IMR-90 (cell line): ENCODE results near the gene ZNF853. TPM values are rescaled to one million over a fixed set of nuclear protein-coding genes. Genes with fewer than 3 reads are reported as not detected.

Experiments
- CTCF ChIP-seq: conservative IDR thresholded peaks from 2 replicates; pipeline ENCODE4 v1.5.1; 2012; ENCODE audit warnings: mild to moderate bottlenecking, low read depth, low read length, improper control_type of control experiment
- polyA plus RNA-seq, 3 experiments: library from polyadenylated mRNA; depleted of rRNA; stranded (reverse); fragments of >200 nt; gene quantifications; 2 replicates each; pipeline ENCODE4 v1.2.3, GENCODE V29; 2012; ENCODE audit warnings: low replicate concordance in 1 of 3
- total RNA-seq: library from RNA; depleted of rRNA; stranded (reverse); fragments of >200 nt; gene quantifications from 2 replicates; pipeline ENCODE4 v1.2.3, GENCODE V29; 2012

Gene ZNF853
- total and polyA plus RNA-seq, 2 of the 4 experiments (the other 2 are of a cell fraction) = 3.4 TPM

GRCh38 chr7:6577369-6578113, 37.9 kb upstream of the ZNF853 start, which contains the start of gene ZDHHC4 (continued):
- no peak for TF ChIP-seq CTCF
